Left hindlimb (tissue), 1 donor: Measurements from ENCODE around the gene ZFYVE19.

Experiments
- DNase-seq: peaks from one replicate; pipeline ENCODE4 v3.0.0-alpha.2; 2018

Gene ZFYVE19

DNA sequence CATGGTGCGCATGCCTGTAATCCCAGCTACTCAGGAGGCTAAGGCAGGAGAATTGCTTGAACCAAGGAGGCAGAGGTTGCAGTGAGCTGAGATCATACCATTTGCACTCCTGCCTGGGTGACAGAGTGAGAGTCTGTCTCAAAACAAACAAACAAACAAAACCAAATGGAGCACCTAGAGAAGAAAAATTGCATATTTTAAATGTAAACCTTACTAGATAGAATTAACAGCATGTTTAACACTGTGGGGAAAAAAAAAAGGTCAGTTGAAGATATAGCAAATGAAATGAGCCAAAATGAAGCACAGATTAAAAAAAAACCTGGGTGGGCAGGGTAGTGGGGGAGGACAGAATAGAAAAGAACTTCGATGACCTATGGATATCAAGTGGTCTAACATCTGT lies 14.3 kb downstream of the ZFYVE19 start:
- DNase-seq, result no peak

DNA sequence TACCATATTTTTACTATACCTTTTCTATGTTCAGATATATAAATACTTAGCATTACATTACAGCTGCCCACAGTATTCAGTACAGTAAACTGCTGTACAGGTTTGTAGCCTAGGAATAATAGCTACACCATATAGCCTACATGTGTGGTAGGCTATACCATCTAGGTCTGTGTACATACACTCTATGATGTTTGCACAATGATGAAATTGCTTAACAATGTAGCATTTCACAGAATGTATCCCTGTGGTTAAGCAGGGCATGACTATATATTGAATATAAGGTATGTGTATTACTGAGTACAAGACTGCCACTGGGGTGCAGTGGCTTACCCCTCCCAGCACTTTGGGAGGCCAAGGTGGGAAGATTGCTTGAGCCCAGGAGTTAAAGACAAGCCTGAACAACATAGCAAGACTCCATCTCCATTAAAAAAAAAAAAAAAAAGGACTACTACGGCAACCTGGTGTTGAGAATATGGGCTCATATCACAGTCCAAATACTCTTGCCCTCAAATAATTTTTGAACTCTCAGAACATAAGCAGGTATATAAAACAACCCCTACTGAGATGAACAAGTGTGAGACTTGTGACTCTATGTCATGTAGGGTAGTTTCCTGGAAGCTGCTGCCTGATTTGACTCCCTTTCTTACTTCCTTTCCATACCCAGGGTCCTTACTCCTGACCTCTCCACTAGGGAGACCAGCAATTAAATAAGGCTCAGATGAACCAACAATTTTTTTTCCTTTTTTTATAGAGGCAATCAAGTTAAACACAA lies 16.9 kb downstream of the ZFYVE19 start:
- no peak for DNase-seq

DNA sequence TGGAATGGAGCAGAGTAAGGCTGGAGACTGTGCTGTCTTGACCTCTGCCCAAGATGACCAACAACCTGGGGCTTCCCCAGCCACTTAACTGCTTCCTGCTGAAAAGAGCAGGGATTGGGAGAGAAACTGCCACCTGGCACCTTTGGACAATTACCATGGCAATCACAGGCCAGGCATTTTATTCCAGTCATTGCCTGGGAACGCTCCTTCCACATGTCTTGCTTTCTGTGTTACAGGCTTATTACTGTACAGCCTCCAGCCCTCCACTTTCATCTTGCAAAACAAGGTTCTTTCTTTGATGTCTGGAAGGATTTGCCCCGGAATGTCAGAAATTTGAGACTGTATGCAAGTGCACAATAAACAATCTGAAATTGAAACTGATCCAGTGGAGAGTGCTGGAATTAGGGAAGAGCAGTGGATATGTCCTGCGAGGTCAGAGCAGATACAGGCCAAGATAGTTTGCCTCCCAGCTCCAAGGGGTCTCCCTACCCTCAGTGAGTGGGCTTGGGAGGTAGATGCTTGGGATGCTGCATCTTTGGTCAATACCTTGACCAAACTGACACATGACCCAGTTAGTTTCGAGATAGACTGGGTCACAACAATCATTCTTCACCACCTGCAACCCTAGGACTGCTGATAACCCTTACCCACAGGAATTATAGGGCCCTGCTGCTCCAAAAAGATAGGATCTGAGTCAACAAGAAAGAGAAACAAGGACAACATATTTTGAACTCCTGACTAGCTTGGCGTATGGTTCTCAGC lies 19.0 kb downstream of the ZFYVE19 start:
- no peak for DNase-seq

DNA sequence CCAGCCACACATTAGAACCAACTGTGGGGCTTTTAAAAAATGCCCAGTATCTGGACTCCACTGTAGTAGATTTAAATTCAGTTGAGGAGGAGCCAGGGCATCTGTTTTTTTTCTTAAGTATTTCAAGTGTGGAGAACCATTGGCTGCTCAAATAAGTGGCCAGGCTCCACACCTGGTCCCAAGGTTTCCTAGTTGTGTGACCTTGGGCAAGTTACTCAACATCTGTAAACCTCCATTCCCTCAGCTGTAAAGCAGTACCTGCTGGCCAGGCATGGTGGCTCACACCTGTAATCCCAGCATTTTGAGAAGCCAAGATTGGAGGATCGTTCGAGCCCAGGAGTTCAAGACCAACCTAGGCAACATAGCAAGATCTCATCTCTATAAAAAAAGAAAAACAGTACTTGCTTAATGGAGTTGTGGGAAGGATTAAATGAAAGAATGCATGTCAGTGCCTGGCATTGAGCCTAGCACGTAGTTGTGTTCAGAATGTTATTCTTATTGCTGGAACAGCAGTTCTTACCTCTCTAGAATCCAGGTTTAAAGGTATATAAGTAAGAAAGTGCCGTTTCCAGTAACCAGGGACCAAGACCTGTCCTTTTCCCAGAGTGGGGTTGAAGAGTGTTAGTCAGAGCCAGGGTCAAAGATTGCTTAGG lies 19.7 kb downstream of the ZFYVE19 start:
- DNase-seq, result no peak

DNA sequence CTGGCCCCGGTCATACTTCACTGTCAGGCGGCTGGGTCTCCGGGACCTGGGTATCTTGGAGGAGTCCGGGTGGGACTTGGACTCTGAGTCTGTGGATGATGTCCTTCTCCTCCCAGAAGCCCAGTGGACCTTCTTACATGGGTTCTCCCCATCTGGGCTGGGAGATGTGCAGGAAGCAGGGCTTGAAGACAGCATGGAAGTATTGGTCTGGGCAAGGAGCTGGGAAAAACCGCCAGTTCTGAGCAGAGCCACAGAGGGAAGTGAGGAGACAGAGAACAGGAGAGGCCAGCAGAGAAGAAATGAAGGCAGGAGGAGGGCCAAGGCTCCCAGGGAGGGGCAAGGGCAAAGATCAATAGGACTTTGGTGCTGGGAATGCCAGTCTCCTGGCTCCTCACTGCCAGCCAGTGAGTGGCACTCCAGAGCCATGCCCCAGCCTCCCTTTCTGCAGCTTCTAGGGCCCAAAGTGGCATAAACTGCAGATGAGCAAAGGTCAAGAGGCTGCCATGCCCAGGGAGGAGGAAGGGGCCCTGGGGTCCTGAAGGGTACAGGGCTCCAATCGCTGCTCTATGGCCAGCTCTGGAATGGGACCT lies 21.7 kb downstream of the ZFYVE19 start, which contains the start of gene PPP1R14D:
Gene PPP1R14D (minus strand): TSS at position 262 of the 590 bp plus-strand sequence. CDS start 67 bp downstream, at position 195.
- no peak for DNase-seq

DNA sequence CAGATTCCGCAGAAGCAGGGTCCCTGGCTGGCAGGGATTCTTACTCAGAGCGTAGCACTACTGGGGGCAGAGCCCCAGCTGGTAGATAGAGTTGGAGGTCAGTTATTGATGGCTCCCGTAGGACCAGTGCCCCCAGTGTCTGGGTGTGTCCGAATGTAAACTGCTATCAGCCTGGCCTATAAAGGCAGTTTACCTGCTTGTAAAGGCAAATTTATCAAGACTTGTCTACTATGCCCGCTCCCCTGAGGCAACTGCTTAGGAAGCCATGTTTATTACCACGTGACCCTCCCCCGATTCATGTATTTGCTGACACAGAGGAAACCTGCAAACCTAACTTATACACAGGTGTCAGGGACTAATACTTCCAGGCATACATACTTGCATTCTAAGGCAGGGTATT lies 22.2 kb downstream of the ZFYVE19 start:
- DNase-seq, result no peak

DNA sequence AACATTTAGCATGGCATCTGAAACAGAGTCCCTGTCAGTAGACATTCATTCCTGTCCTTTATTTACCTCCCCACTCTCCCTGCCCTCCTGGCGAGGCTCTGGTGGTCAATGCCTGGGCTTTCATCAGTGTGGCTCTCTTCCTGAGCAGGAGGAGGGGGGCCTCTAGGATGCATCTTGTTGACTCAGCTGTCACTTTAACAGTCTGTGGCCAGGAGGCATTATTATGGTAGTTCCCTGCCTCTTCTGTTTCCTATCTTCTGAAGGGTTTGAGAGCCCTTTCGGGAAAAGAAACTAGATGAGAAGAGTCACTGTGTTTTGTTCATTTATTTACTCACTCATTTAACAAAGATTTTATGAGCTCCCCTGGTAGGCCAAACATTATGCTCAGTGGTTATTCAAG lies 24.0 kb downstream of the ZFYVE19 start:
- DNase-seq, result no peak

DNA sequence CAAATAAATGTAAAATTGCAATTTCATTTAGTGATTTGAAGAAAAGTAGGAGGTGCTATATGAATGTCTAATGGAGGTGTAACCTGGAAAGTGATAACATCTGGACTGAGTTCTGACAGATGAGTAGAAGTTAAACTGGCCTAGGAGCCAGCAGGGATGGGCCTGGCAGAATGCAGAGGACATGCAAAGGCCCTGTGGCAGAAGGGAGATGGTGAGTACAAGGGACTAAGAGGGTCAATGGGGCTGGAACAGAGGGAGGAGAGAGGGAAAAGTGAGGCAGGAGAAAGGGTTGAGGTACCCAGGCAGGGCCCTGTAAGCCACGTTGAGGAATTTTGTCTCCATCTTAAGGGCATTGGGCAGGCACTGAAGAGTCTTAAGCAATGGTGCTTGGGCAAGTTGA lies 25.0 kb downstream of the ZFYVE19 start:
- DNase-seq, result no peak

DNA sequence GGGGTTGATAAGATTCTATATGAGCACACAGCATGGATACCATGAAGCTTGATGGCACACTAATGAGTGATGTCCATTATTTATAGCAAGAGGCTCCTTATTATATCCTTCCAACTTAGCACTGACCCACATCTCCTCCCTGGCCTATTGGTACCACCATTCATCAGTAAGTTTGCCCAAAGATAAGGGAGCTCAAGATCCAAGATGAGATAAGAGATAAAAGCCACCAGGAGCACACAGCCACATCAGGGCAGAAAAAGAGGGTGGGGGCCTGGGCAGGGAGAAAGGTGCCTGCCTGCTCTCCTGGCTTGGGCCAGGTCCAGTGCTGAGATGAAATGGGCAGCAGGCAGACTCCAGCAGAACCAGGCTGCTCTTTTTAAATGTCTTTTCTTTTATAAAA lies 26.0 kb downstream of the ZFYVE19 start:
- no peak for DNase-seq

DNA sequence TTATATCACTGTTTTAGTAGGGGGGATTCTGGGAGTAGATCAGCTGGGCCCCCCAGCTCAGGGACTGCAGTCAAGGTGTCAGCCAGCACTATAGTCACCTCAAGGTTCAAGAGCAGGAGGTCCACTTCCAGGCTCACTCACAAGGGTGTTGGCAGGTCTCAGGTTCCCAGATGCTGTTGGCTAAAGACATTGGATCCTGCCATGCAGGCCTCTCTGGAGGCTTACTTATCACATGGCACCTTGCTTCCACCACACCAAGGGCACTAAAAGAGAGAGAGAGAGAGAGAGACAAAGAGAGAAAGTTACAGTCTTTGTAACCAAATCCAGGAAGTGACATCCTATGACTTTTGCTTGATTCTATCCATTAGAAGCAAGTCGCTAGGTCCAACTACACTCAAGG lies 29.1 kb downstream of the ZFYVE19 start:
- DNase-seq, result no peak

DNA sequence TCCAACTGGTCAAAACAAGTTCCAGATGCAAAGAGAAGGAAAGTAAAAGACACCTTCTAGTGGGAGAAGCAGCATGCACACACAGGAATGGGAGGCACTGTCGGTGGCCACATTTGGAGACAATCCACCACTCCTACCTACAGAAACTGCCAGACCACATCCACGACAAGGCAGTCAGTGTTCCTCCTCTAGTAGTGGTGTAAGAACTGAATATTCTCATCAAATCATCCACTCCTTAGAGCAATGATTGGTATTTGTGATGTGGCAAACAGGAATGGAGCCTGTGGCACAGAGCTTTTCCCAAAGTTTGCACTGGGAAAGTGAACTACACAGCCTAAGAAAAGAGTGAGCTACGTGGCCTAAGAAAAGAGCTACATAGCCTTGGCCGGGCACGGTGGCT lies 31.9 kb downstream of the ZFYVE19 start:
- no peak for DNase-seq

DNA sequence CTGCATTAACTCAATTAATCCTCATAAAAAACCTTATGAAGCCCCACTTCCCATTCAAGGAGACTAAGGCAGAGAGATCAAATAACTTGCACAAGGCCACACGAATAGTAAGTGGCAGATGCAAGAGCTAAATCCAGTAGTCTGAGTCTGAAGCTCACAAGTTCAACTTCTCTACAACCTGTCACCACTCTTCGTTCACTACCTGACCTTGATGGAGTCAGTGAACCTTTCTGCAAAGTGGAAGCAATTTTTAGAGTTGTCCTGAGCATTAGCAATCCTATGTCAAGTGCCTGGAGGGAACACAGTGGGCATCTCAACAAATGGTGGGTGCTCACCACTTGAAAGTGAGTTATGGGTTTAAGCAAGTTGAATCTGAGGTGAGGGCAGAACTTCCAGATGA lies 34.9 kb downstream of the ZFYVE19 start:
- DNase-seq, result no peak

DNA sequence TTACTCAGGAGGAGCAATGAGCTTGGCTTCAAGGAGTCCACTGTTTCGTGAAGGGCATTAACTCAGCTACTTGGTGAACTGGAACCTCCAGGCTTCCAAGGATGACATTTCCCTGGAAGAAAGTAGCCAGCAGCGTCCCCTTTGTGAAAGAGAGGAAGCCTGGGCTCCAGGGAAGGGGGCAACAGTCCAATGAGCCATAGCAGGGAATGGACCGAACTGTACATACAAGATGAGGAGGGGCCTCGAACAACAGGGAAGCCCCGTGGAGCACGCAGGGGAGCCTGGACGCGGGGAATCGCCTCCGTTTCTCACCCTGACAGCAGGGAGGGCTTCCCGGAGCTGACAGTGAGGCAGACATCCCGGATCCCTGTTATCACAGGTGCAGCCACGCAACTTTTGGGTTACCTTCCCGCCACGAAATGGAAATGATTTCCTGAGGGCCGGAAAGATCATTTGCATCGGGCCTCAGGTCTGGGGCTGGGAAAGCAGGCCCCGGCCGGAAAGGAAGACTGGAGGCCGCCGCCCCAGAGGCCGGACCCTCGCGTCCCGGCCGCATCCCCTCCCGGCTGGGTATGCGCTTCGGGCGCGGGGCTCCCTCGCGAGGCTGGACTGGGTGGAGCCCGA lies 36.5 kb downstream of the ZFYVE19 start:
- DNase-seq, result no peak

DNA sequence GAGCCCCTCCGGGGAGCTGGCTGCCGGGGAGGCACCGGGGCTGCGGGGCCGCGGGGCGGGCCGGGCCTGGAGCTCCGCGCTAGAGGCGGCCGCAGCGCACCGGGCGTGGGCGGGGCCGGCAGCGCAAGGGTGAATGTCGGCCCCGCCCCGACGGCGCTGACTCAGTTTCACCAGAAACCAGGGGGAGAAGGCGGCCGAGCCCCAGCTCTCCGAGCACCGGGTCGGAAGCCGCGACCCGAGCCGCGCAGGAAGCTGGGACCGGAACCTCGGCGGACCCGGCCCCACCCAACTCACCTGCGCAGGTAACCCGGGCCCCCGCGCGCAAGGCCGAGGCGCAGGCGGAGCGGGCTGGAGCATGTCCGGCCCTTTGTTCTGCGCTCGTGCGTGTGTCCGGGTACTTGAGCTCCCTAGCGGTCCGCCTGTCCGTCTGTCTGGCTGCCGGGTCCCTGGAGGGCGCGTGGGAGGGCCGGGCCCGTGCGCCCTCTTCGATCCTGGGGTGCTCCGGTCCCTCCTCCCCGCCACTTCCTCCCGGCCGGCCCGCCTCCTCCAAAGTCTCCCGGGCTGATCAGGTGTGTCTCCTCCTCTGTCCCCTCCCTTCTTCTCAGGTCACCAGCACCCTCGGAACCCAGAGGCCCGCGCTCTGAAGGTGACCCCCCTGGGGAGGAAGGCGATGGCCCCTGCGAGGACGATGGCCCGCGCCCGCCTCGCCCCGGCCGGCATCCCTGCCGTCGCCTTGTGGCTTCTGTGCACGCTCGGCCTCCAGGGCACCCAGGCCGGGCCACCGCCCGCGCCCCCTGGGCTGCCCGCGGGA lies 37.2 kb downstream of the ZFYVE19 start, which contains the start of gene SPINT1:
Gene SPINT1 (plus strand): TSS at position 164 of the 811 bp plus-strand sequence. CDS start 507 bp downstream, at position 671.
- no peak for DNase-seq

DNA sequence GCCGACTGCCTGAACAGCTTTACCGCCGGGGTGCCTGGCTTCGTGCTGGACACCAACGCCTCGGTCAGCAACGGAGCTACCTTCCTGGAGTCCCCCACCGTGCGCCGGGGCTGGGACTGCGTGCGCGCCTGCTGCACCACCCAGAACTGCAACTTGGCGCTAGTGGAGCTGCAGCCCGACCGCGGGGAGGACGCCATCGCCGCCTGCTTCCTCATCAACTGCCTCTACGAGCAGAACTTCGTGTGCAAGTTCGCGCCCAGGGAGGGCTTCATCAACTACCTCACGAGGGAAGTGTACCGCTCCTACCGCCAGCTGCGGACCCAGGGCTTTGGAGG lies 37.8 kb downstream of the ZFYVE19 start:
- no peak for DNase-seq

DNA sequence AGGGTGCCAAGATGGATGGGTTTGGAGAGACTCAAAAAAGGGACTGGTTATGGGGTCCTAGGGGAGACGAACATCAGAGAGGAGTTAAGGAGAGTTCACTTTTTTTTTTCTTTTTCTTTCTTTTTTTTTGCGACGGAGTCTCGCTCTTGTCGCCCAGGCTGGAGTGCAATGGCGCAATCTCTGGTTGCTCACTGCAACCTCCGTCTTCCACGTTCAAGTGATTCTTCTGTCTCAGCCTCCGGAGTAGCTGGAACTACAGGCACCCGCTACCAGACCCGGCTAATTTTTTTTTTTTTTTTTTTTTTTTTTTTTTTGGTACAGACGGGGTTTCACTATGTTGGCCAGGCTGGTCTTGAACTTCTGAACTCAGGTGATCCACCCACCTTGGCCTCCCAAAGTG lies 38.1 kb downstream of the ZFYVE19 start:
- no peak for DNase-seq

DNA sequence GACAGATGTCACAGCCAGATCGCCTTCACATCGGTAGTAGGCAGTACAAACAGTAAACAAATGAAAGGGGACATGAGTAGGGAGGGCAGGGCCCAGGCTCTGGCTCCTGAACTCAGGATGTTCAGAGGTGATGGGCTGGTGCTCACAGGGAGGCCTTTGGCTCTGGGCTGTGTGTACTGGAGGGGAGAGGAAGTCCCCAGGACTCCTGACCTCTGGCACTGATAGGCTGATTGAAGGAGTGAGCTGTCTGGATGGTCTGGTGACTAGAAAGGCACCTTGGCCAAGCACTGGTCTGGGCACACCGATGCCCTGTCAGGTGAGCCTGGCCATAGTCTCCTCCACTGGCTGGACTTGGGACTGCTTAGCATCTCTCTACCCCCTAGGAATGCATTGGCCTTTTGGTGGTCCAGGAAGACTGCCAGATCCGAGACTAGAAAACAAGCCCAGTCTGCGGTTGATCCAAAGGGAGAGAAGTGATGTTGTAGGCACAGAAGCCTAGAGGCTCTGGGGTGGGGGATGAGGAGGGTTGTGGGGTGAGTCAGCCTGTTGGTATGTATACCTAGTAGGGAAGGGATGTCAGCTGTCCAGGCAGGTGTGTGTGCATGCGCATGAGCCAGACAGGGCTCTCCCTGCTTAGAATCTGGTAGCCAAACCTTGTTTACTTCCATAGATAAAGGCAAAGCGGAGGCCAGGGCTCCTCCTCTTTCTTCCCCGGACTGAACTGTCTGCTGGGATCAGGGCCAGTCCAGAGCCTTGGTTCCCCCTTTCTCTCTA lies 38.8 kb downstream of the ZFYVE19 start:
- no peak for DNase-seq

DNA sequence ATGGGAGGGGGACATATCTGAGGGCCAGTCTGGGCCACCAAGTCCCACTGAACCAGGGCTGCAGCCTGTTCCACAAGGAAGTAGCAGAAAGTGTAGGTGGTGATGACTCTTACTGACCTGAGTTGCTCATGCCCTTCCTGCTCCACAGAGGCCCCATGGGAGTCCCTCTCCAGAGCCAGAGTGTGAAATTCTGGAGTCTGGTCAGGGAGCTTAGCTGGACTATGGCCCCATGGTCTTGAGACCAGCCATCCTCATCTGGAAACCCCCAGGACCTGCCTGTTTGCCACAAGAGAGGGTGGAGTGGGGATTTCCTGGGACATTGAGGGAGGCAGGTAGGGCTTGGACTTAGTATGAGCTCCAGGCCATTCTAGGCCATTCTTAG lies 39.9 kb downstream of the ZFYVE19 start:
- DNase-seq, result no peak

DNA sequence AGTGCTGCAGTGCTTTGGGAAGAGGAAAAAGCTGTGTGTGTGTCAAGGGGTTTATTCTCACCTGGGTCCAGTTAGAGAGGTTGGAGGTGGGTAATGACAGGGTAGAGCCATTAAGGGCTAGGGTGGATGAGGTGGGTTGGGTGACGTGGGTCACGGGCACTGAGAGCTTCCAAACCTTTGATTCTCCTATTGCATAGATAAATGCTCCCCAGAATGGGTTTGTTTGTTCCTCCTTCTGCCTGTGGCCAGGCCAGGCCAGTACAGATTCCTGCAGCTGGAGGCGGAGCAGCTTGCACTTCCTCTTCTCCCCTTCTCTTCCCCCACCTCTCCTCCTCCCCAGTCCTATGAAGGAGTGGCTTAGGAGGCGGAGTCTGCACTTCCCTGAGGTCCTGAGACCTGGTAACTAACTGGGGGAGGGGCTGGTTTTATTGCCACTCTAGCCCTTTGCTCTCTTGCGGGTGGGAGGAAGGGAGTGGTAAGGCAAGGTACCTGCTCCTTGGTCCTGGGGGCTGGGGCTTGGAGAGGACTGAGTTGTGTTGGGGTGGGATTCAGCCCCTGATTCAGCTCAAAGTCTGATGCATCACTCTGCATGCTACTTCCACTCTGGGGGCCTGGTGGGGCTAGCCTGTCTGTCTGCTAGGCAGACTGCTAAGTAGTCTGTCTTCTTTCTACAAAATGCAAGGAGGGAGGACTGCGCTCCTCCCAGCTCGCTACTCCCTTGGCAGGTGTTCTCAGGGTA lies 40.5 kb downstream of the ZFYVE19 start:
- DNase-seq, result no peak

DNA sequence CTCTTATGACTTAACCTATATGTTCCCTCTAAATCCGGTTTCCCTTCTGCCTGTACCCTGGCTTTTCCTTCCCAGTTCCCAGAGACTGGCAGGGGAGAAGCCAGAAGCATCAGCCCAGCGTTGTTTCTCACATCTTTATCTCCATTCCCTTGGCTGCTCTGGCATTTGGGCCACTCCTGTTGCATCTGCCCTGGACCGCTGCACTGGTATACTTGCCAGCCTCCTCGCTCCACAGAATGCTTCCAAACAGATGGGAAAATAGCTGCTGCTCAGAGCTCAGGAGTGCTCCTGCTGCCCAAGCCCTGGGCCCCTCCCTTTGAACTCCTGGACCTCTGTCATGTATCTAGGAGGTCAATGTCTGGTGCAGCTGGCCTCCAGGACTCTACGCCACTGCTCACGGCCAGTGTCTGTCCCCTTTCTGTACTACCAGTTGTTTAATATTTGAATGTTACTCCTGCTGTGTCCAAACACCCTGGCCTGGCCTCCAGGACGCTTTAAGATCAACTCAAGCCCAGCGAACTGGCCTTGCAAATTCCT lies 43.8 kb downstream of the ZFYVE19 start:
- DNase-seq, result no peak
